Muscle of leg (tissue), 11 donors: ENCODE data around the gene PDPK1. TPM values are rescaled to one million over a fixed set of nuclear protein-coding genes. Genes with fewer than 3 reads are reported as not detected.
"Not testable (repeated sequence)": the region's sequence is repeated elsewhere in the genome, so short reads cannot be mapped to it uniquely, and the experiment has no call there.

Experiments
- DNase-seq: peaks from one replicate; pipeline ENCODE4 v3.0.0; 2013
- H3K27ac ChIP-seq: one replicate; pipeline ENCODE4 v1.5.1; 2013; ENCODE audit warnings: mild to moderate bottlenecking, low read length, control low read depth
- H3K27me3 ChIP-seq: one replicate; pipeline ENCODE4 v1.6.1; 2013; ENCODE audit warnings: low read length; ENCODE audit not compliant: control insufficient read depth, insufficient read depth
- H3K36me3 ChIP-seq: one replicate; pipeline ENCODE4 v1.6.1; 2013; ENCODE audit warnings: low read length; ENCODE audit not compliant: control insufficient read depth, insufficient read depth
- H3K4me1 ChIP-seq: one replicate; pipeline ENCODE4 v1.6.1; 2013; ENCODE audit warnings: low read length; ENCODE audit not compliant: control insufficient read depth, insufficient read depth
- H3K4me3 ChIP-seq: one replicate; pipeline ENCODE4 v1.5.1; 2013; ENCODE audit warnings: low read length, control low read depth
- H3K9me3 ChIP-seq: replicated peaks from 2 replicates; pipeline ENCODE4 v1.6.1; 2013; ENCODE audit warnings: low read depth, low read length; ENCODE audit not compliant: control insufficient read depth
- WGBS: methylation state at CpG from one replicate; pipeline ENCODE4 v1.1.5; 2013; ENCODE audit warnings: missing lambda C conversion rate; ENCODE audit not compliant: insufficient coverage; 5-methylcytosine and 5-hydroxymethylcytosine counted together
- polyA plus RNA-seq, 8 donors: library from polyadenylated mRNA; unstranded; fragments of 120-200 nt; gene quantifications; one replicate each; pipeline versions ENCODE4 v1.2.1 to v1.2.3, GENCODE V29; 2013; ENCODE audit warnings: inconsistent platforms in 1 of 8, low replicate concordance in 1 of 8; ENCODE audit not compliant: insufficient read length in 8 of 8, insufficient read depth in 1 of 8
- total RNA-seq: library from RNA; stranded (reverse); fragments of 120-200 nt; gene quantifications from one replicate; pipeline ENCODE4 v1.2.4, GENCODE V29; 2013

Gene PDPK1
- total and polyA plus RNA-seq, 9 donors = 14.9 to 37.3 (median 28.3) TPM

- no peak for DNase-seq
- WGBS = 99% methylated on average over 8 of the region's 9 CpGs
Observed at GRCh38 chr16:2598723-2599122, 60.9 kb downstream of the PDPK1 start.

GRCh38 chr16:2599165-2599564, 61.3 kb downstream of the PDPK1 start:
- not testable (repeated sequence) for H3K27ac ChIP-seq, H3K27me3 ChIP-seq, H3K9me3 ChIP-seq, H3K4me1 ChIP-seq, DNase-seq, H3K4me3 ChIP-seq
- no CpG with 5 or more reads among the region's 6 CpGs for WGBS
- peaks cover 34% of the 10 kb centered on the region for H3K36me3 ChIP-seq

More at GRCh38 chr16:2598723-2599122, 60.9 kb downstream of the PDPK1 start:
- Histone ChIP-seq H3K9me3 (no peaks in the 10 kb centered on the region), H3K27ac (no peak overlapping the region), H3K4me1 (no peaks in the 10 kb centered on the region), H3K4me3 (no peak overlapping the region), H3K36me3 (peaks cover 34% of the 10 kb centered on the region), H3K27me3 (no peaks in the 10 kb centered on the region)

- not testable (repeated sequence) for H3K4me1 ChIP-seq, H3K27me3 ChIP-seq, H3K4me3 ChIP-seq, DNase-seq, H3K9me3 ChIP-seq, H3K27ac ChIP-seq
- 90% methylated on average over 2 of the region's 12 CpGs for WGBS
- peaks cover 34% of the 10 kb centered on the region for H3K36me3 ChIP-seq
Observed at GRCh38 chr16:2599785-2600184, 62.0 kb downstream of the PDPK1 start.

- H3K4me1 ChIP-seq, H3K9me3 ChIP-seq, DNase-seq, H3K4me3 ChIP-seq, H3K27ac ChIP-seq, H3K27me3 ChIP-seq: not testable (repeated sequence)
- H3K36me3 ChIP-seq = peaks cover 24% of the 10 kb centered on the region
- 88% methylated on average over 4 of the region's 12 CpGs for WGBS
Observed at GRCh38 chr16:2601301-2602025, 63.6 kb downstream of the PDPK1 start.

- not testable (repeated sequence) for H3K27me3 ChIP-seq, H3K9me3 ChIP-seq, H3K4me3 ChIP-seq, H3K4me1 ChIP-seq, H3K27ac ChIP-seq, DNase-seq
- no CpG with 5 or more reads among the region's 7 CpGs for WGBS
- peaks cover 18% of the 10 kb centered on the region for H3K36me3 ChIP-seq
Observed at GRCh38 chr16:2602175-2602574, 64.4 kb downstream of the PDPK1 start.

- under 1% methylated on average over 46 of the region's 58 CpGs for WGBS
- H3K27ac ChIP-seq = peak overlapping the region; percentile 80
Observed at GRCh38 chr16:2603165-2604015, 65.6 kb downstream of the PDPK1 start.

GRCh38 chr16:2604016-2604369, 66.2 kb downstream of the PDPK1 start:
- not testable (repeated sequence) for DNase-seq, H3K9me3 ChIP-seq, H3K27me3 ChIP-seq, H3K36me3 ChIP-seq, H3K4me1 ChIP-seq
- no CpG with 5 or more reads among the region's 12 CpGs for WGBS
- Histone ChIP-seq H3K27ac (peak overlapping the region; percentile 80), H3K4me3 (peak overlapping the region; percentile 93)

More at GRCh38 chr16:2603165-2604015, 65.6 kb downstream of the PDPK1 start:
- no peaks in the 10 kb centered on the region for H3K27me3 ChIP-seq
- no peaks in the 10 kb centered on the region for H3K4me1 ChIP-seq
- peak; percentile 99 for DNase-seq
- no peaks in the 10 kb centered on the region for H3K9me3 ChIP-seq
- peak overlapping the region; percentile 93 for H3K4me3 ChIP-seq
- peaks cover 6% of the 10 kb centered on the region for H3K36me3 ChIP-seq

GRCh38 chr16:2606820-2607219, 69.0 kb downstream of the PDPK1 start:
- not testable (repeated sequence) for H3K36me3 ChIP-seq, H3K9me3 ChIP-seq, H3K4me1 ChIP-seq, DNase-seq, H3K4me3 ChIP-seq, H3K27me3 ChIP-seq, H3K27ac ChIP-seq
- no CpG with 5 or more reads among the region's 8 CpGs for WGBS

- no CpG with 5 or more reads among the region's 11 CpGs for WGBS
- not testable (repeated sequence) for H3K27me3 ChIP-seq, H3K4me1 ChIP-seq, H3K27ac ChIP-seq, H3K4me3 ChIP-seq, H3K36me3 ChIP-seq, DNase-seq, H3K9me3 ChIP-seq
Observed at GRCh38 chr16:2609345-2609744, 71.5 kb downstream of the PDPK1 start.

- no peaks in the 10 kb centered on the region for H3K9me3 ChIP-seq
- no peaks in the 10 kb centered on the region for H3K27me3 ChIP-seq
- H3K27ac ChIP-seq = no peak overlapping the region
- 91% methylated on average over 9 of the region's 12 CpGs for WGBS
- H3K36me3 ChIP-seq = peaks cover 14% of the 10 kb centered on the region
- no peak overlapping the region for H3K4me3 ChIP-seq
- no peak for DNase-seq
- H3K4me1 ChIP-seq = no peaks in the 10 kb centered on the region
Observed at GRCh38 chr16:2609827-2610470, 72.1 kb downstream of the PDPK1 start.
